Calu3 (cell line): ENCODE data around the gene CAVIN3. TPM values are rescaled to one million over a fixed set of nuclear protein-coding genes. Genes with fewer than 3 reads are reported as not detected.
"Not testable (repeated sequence)": the region's sequence is repeated elsewhere in the genome, so short reads cannot be mapped to it uniquely, and the experiment has no call there.

ENCODE experiments used
- BruUV-seq: library from RNA; stranded (reverse); fragments of 400-500 nt; replicated peaks from 2 replicates; lab custom pipeline; 2021; lab: Mats Ljungman, UMichigan
- CTCF ChIA-PET: fragments of 300-600 bp; sonication (Branson Sonifier 250); formaldehyde crosslinking; loops from one replicate; lab custom pipeline; 2022; ENCODE audit warnings: antibody characterized with exemption; lab: Charles Lee
- DNase-seq: peaks from one replicate; pipeline ENCODE4 v3.0.0; 2022
- H3K27ac Mint-ChIP-seq: one replicate; pipeline ENCODE4 v1.8.0; 2022; ENCODE audit warnings: mixed read lengths; ENCODE audit not compliant: unreplicated experiment
- H3K27me3 Mint-ChIP-seq: one replicate; pipeline ENCODE4 v1.8.0; 2022; ENCODE audit warnings: mixed read lengths; ENCODE audit not compliant: unreplicated experiment
- H3K36me3 Mint-ChIP-seq: one replicate; pipeline ENCODE4 v1.8.0; 2022; ENCODE audit warnings: mild to moderate bottlenecking, moderate library complexity, mixed read lengths; ENCODE audit not compliant: insufficient read depth, unreplicated experiment
- H3K4me1 Mint-ChIP-seq: one replicate; pipeline ENCODE4 v1.8.0; 2022; ENCODE audit warnings: mild to moderate bottlenecking, low read depth, mixed read lengths; ENCODE audit not compliant: unreplicated experiment
- H3K4me3 Mint-ChIP-seq: one replicate; pipeline ENCODE4 v1.8.0; 2022; ENCODE audit warnings: mild to moderate bottlenecking, low read depth, moderate library complexity, mixed read lengths; ENCODE audit not compliant: unreplicated experiment
- H3K9me3 Mint-ChIP-seq: one replicate; pipeline ENCODE4 v1.8.0; 2022; ENCODE audit warnings: low read depth, mixed read lengths; ENCODE audit not compliant: unreplicated experiment
- CTCF ChIP-seq: fragments of 200-600 bp; IDR thresholded peaks from one replicate; pipeline ENCODE4 v1.8.0; 2022; ENCODE audit warnings: antibody characterized with exemption; ENCODE audit not compliant: unreplicated experiment
- intact Hi-C: fragments of 100-400 bp; cut with micrococcal nuclease; formaldehyde crosslinking; loops from one replicate; pipeline ENCODE4 v1.10.0; 2022; ENCODE audit not compliant: unreplicated experiment
- total RNA-seq: library from RNA; stranded (reverse); gene quantifications from 2 replicates; pipeline ENCODE4 v1.2.3, GENCODE V29; 2022

The CAVIN3 gene
- total RNA-seq, 1 experiment from 2014 or later: 26.4 TPM

GRCh38 chr11:6297831-6298230, 22.5 kb downstream of the CAVIN3 start:
- no peaks in the 10 kb centered on the region for H3K36me3 Mint-ChIP-seq
- H3K27ac Mint-ChIP-seq: no peak overlapping the region
- no peak for DNase-seq
- no peaks in the 10 kb centered on the region for H3K27me3 Mint-ChIP-seq
- CTCF ChIA-PET: interaction anchor here (0.7 to 2.3 kb wide), 4 partner anchors 44 to 65 kb away, joined by 3 to 14 read pairs (median 13); no protein-coding TSS in a partner anchor
- intact Hi-C loops: loop anchor here (2.0 to 5.0 kb wide), 3 partner anchors 46 to 276 kb away; no protein-coding TSS in a partner anchor
- no peaks in the 10 kb centered on the region for H3K4me1 Mint-ChIP-seq
- no peaks in the 10 kb centered on the region for H3K9me3 Mint-ChIP-seq
- BruUV-seq: no TSS peak
- no peak overlapping the region for H3K4me3 Mint-ChIP-seq
- TF ChIP-seq CTCF: no peak

- BruUV-seq: no TSS peak
- Mint-ChIP-seq H3K9me3 (no peaks in the 10 kb centered on the region), H3K4me1 (no peaks in the 10 kb centered on the region), H3K27ac (no peak overlapping the region), H3K27me3 (peaks cover 50% of the 10 kb centered on the region), H3K4me3 (no peak overlapping the region), H3K36me3 (no peaks in the 10 kb centered on the region)
- intact Hi-C loops: no loop called here
- DNase-seq: no peak
- TF ChIP-seq CTCF: no peak
- CTCF ChIA-PET: no interaction called here
Measured at GRCh38 chr11:6285019-6285418, 35.3 kb downstream of the CAVIN3 start.

GRCh38 chr11:6284250-6284649, 36.1 kb downstream of the CAVIN3 start:
- H3K4me3 Mint-ChIP-seq: no peak overlapping the region
- TF ChIP-seq CTCF: no peak
- H3K27me3 Mint-ChIP-seq: peaks cover 47% of the 10 kb centered on the region
- H3K36me3 Mint-ChIP-seq: no peaks in the 10 kb centered on the region
- no peaks in the 10 kb centered on the region for H3K9me3 Mint-ChIP-seq
- BruUV-seq: no TSS peak
- no peak for DNase-seq
- intact Hi-C loops: no loop called here
- H3K4me1 Mint-ChIP-seq: no peaks in the 10 kb centered on the region
- H3K27ac Mint-ChIP-seq: no peak overlapping the region
- CTCF ChIA-PET: no interaction called here

DNA sequence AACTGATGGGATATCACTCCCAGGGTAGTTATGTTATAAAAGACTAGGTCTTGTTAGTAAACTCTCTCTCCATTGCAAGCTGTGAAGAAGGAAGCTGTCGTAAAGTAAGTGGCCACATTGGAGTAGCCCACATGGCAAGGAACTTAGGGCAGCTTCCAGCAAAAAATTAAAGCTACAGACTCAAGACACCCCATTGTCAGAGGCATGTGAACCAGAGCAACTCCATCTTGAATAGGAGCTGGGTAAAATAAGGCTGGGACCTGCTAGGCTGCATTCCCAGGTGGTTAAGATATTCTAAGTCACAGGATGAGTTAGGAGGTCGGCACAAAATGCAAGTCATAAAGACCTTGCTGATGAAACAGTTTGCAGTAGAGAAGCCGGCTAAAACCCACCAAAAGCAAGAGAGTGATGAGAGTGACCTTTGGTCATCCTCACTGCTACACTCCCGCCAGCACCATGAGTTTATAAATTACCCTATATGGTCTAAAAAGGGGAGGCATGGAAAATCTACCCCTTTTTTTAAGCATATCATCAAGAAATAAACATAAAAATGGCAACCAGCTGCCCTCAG, 36.8 kb downstream of the CAVIN3 start:
- CTCF ChIA-PET: no interaction called here
- no peak for DNase-seq

GRCh38 chr11:6280809-6281208, 39.5 kb downstream of the CAVIN3 start:
- H3K36me3 Mint-ChIP-seq, BruUV-seq, intact Hi-C loops, H3K4me1 Mint-ChIP-seq, CTCF ChIA-PET, H3K9me3 Mint-ChIP-seq, H3K27ac Mint-ChIP-seq, H3K4me3 Mint-ChIP-seq, DNase-seq: not testable (repeated sequence)
- H3K27me3 Mint-ChIP-seq: peaks cover 73% of the 10 kb centered on the region

More for the DNA sequence above, 36.8 kb downstream of the CAVIN3 start:
- intact Hi-C loops: no loop called here
- peaks cover 47% of the 10 kb centered on the region for H3K27me3 Mint-ChIP-seq
- H3K9me3 Mint-ChIP-seq: no peaks in the 10 kb centered on the region
- TF ChIP-seq CTCF: no peak
- BruUV-seq: no TSS peak
- H3K4me1 Mint-ChIP-seq: no peaks in the 10 kb centered on the region
- H3K36me3 Mint-ChIP-seq: no peaks in the 10 kb centered on the region
- no peak overlapping the region for H3K4me3 Mint-ChIP-seq
- no peak overlapping the region for H3K27ac Mint-ChIP-seq
